H9 (cell line): ENCODE data around the gene PLXND1. TPM values are rescaled to one million over a fixed set of nuclear protein-coding genes. Genes with fewer than 3 reads are reported as not detected.
"Not testable (repeated sequence)": the region's sequence is repeated elsewhere in the genome, so short reads cannot be mapped to it uniquely, and the experiment has no call there.

Experiments
- DNase-seq: peaks from one replicate; pipeline ENCODE4 v3.0.0-alpha.2; 2017
- H2AFZ ChIP-seq: one replicate; pipeline ENCODE4 v1.6.1; 2013; ENCODE audit warnings: mild to moderate bottlenecking, low read length, control low read depth, moderate library complexity
- H2AK5ac ChIP-seq: 2 replicates; pipeline ENCODE4 v1.6.1; 2013; ENCODE audit warnings: low read length, control low read depth, mixed read lengths; ENCODE audit not compliant: insufficient read length
- H2BK120ac ChIP-seq: one replicate; pipeline ENCODE4 v1.6.1; 2013; ENCODE audit warnings: low read depth, mild to moderate bottlenecking, low read length, control low read depth, inconsistent platforms; ENCODE audit not compliant: poor library complexity, severe bottlenecking
- H2BK12ac ChIP-seq: 2 replicates; pipeline ENCODE4 v1.6.1; 2013; ENCODE audit warnings: low read length, control low read depth, mixed read lengths, low read depth; ENCODE audit not compliant: insufficient read length
- H2BK15ac ChIP-seq: 2 replicates; pipeline ENCODE4 v1.6.1; 2013; ENCODE audit warnings: low read depth, low read length, control low read depth
- H2BK20ac ChIP-seq: one replicate; pipeline ENCODE4 v1.6.1; 2013; ENCODE audit warnings: low read depth, mild to moderate bottlenecking, low read length, control low read depth, inconsistent platforms; ENCODE audit not compliant: poor library complexity, severe bottlenecking
- H2BK5ac ChIP-seq: 2 replicates; pipeline ENCODE4 v1.6.1; 2013; ENCODE audit warnings: low read length, control low read depth, mixed read lengths; ENCODE audit not compliant: insufficient read length
- H3K14ac ChIP-seq: 2 replicates; pipeline ENCODE4 v1.6.1; 2013; ENCODE audit warnings: low read length, control low read depth; ENCODE audit not compliant: insufficient read depth
- H3K18ac ChIP-seq: 2 replicates; pipeline ENCODE4 v1.6.1; 2013; ENCODE audit warnings: low read depth, mild to moderate bottlenecking, mixed read lengths, low read length, control low read depth; ENCODE audit not compliant: insufficient read length
- H3K23ac ChIP-seq: 2 replicates; pipeline ENCODE4 v1.6.1; 2013; ENCODE audit warnings: low read length, control low read depth, mixed read lengths, low read depth; ENCODE audit not compliant: insufficient read length
- H3K23me2 ChIP-seq: 2 replicates; pipeline ENCODE4 v1.6.1; 2013; ENCODE audit warnings: low read depth, mild to moderate bottlenecking, mixed read lengths, low read length, control low read depth; ENCODE audit not compliant: insufficient read length, poor library complexity, severe bottlenecking
- H3K27ac ChIP-seq: 2 replicates; pipeline ENCODE4 v1.5.1; 2013; ENCODE audit warnings: low read length, control low read depth, mixed read lengths, low read depth; ENCODE audit not compliant: insufficient read length
- H3K27me3 ChIP-seq: 2 replicates; pipeline ENCODE4 v1.6.1; 2013; ENCODE audit warnings: low read length, control low read depth, inconsistent platforms; ENCODE audit not compliant: insufficient read depth
- H3K4ac ChIP-seq: 2 replicates; pipeline ENCODE4 v1.6.1; 2013; ENCODE audit warnings: low read depth, mild to moderate bottlenecking, control low read depth, inconsistent platforms, low read length, moderate library complexity
- H3K4me1 ChIP-seq: 2 replicates; pipeline ENCODE4 v1.6.1; 2013; ENCODE audit warnings: low read length, control low read depth, inconsistent platforms; ENCODE audit not compliant: insufficient read depth
- H3K4me2 ChIP-seq: 2 replicates; pipeline ENCODE4 v1.6.1; 2013; ENCODE audit warnings: low read length, control low read depth, mixed read lengths; ENCODE audit not compliant: insufficient read length, insufficient read depth
- H3K56ac ChIP-seq: 2 replicates; pipeline ENCODE4 v1.6.1; 2013; ENCODE audit warnings: low read depth, mild to moderate bottlenecking, mixed read lengths, low read length, control low read depth; ENCODE audit not compliant: insufficient read length
- H3K79me1 ChIP-seq: 2 replicates; pipeline ENCODE4 v1.6.1; 2013; ENCODE audit warnings: low read depth, mild to moderate bottlenecking, moderate library complexity, low read length, control low read depth, inconsistent platforms; ENCODE audit not compliant: insufficient read depth, poor library complexity, severe bottlenecking
- H3K79me2 ChIP-seq: 2 replicates; pipeline ENCODE4 v1.6.1; 2013; ENCODE audit warnings: low read length, control low read depth, inconsistent platforms; ENCODE audit not compliant: insufficient read depth
- H3K9ac ChIP-seq: 2 replicates; pipeline ENCODE4 v1.6.1; 2013; ENCODE audit warnings: low read length, control low read depth, mixed read lengths; ENCODE audit not compliant: insufficient read length; ENCODE audit errors: extremely low read depth
- H3K9me3 ChIP-seq: one replicate; pipeline ENCODE4 v1.6.1; 2013; ENCODE audit warnings: low read depth, low read length, inconsistent platforms; ENCODE audit not compliant: control insufficient read depth
- H3T11ph ChIP-seq: one replicate; pipeline ENCODE4 v1.6.1; 2013; ENCODE audit warnings: mild to moderate bottlenecking, low read length, control low read depth, inconsistent platforms
- H4K20me1 ChIP-seq: one replicate; pipeline ENCODE4 v1.6.1; 2013; ENCODE audit not compliant: control insufficient read depth, insufficient read length, insufficient read depth
- H4K5ac ChIP-seq: 2 replicates; pipeline ENCODE4 v1.6.1; 2013; ENCODE audit warnings: low read depth, mild to moderate bottlenecking, mixed read lengths, low read length, control low read depth; ENCODE audit not compliant: insufficient read length
- H4K8ac ChIP-seq: replicated peaks from 2 replicates; pipeline ENCODE4 v1.6.1; 2013; ENCODE audit warnings: low read length, control low read depth, mixed read lengths, low read depth; ENCODE audit not compliant: insufficient read length
- H4K91ac ChIP-seq: 2 replicates; pipeline ENCODE4 v1.6.1; 2013; ENCODE audit warnings: low read depth, mild to moderate bottlenecking, moderate library complexity, mixed read lengths, low read length, control low read depth; ENCODE audit not compliant: insufficient read length
- H3K27ac Mint-ChIP-seq, 3 experiments: 2 replicates in 2 of 3; 3 replicates in 1 of 3; pipeline ENCODE4 v1.8.0; 2020 to 2021; ENCODE audit warnings: mixed read lengths in 3 of 3, mild to moderate bottlenecking in 1 of 3, moderate library complexity in 1 of 3
- H3K27me3 Mint-ChIP-seq: 2 replicates; pipeline ENCODE4 v1.8.0; 2021; ENCODE audit warnings: low read depth, mild to moderate bottlenecking, moderate library complexity, mixed read lengths
- H3K36me3 Mint-ChIP-seq, 3 experiments: 2 replicates in 2 of 3; 3 replicates in 1 of 3; pipeline ENCODE4 v1.8.0; 2020 to 2021; ENCODE audit warnings: low read depth in 3 of 3, mixed read lengths in 3 of 3; ENCODE audit not compliant: insufficient read depth in 1 of 3
- H3K4me1 Mint-ChIP-seq, 2 experiments: 2 replicates each; pipeline ENCODE4 v1.8.0; 2020; ENCODE audit warnings: mixed read lengths in 2 of 2
- H3K4me3 Mint-ChIP-seq, 2 experiments: 2 replicates in 1 of 2; 3 replicates in 1 of 2; pipeline ENCODE4 v1.8.0; 2020 to 2021; ENCODE audit warnings: mild to moderate bottlenecking in 2 of 2, mixed read lengths in 2 of 2, moderate library complexity in 1 of 2
- H3K9me3 Mint-ChIP-seq, 2 experiments: 2 replicates in 1 of 2; 3 replicates in 1 of 2; pipeline ENCODE4 v1.8.0; 2020; ENCODE audit warnings: mild to moderate bottlenecking in 2 of 2, mixed read lengths in 2 of 2, moderate library complexity in 1 of 2
- WGBS: extraction: QIAGEN DNeasy Blood & Tissue Kit; methylation state at CpG from one replicate; pipeline ENCODE4 v1.1.7; 2013; ENCODE audit warnings: missing lambda C conversion rate, low lambda C conversion rate, mixed read lengths; ENCODE audit not compliant: insufficient read length; ENCODE audit errors: extremely low coverage; 5-methylcytosine and 5-hydroxymethylcytosine counted together
- total RNA-seq: library from RNA; stranded (reverse); gene quantifications from 2 replicates; pipeline ENCODE4 v1.2.1, GENCODE V29; 2021

Gene PLXND1
- total RNA-seq, 1 experiment from 2014 or later = 50.9 TPM

GRCh38 chr3:129640985-129641384 is 34.5 kb upstream of the PLXND1 start:
- not testable (repeated sequence) for H3K18ac ChIP-seq, H3K27ac ChIP-seq, H3K4me2 ChIP-seq, H4K91ac ChIP-seq, H3K9me3 ChIP-seq, H4K8ac ChIP-seq, H3K79me1 ChIP-seq, H2BK5ac ChIP-seq, H3K27me3 ChIP-seq, H3K36me3 Mint-ChIP-seq, H2AFZ ChIP-seq, H3K14ac ChIP-seq, H2BK12ac ChIP-seq, H2BK120ac ChIP-seq, H4K20me1 ChIP-seq, H3K9ac ChIP-seq, H3K9me3 Mint-ChIP-seq, H3K4me3 Mint-ChIP-seq, H3K23me2 ChIP-seq, H3T11ph ChIP-seq, H3K79me2 ChIP-seq, H2BK20ac ChIP-seq, H3K23ac ChIP-seq, H2AK5ac ChIP-seq, H3K27me3 Mint-ChIP-seq, H2BK15ac ChIP-seq, H4K5ac ChIP-seq, DNase-seq, H3K4ac ChIP-seq, H3K4me1 ChIP-seq, H3K56ac ChIP-seq
- H3K27ac Mint-ChIP-seq = peak overlapping the region; percentile 31 to 77 (median 63); a peak in 5 of 7 replicates
- whole genome bisulfite sequencing = no CpG with 5 or more reads among the region's 7 CpGs
- H3K4me1 Mint-ChIP-seq = peaks cover 17 to 18% of the 10 kb centered on the region in 2 experiments
